ENCODE results near the gene PRAC2. TPM values are rescaled to one million over a fixed set of nuclear protein-coding genes. Genes with fewer than 3 reads are reported as not detected.

The PRAC2 gene
- total RNA-seq (not detected), polyA plus RNA-seq (not detected)
- long read RNA-seq, donor 1 = 0 reads
- long read RNA-seq, donor 2 = 0 reads
- long read RNA-seq, donor 3 = 0 reads
- long read RNA-seq, donor 4 = 0 reads
- long read RNA-seq, donor 5 = 0 reads
- long read RNA-seq, donor 6 = 0 reads
- long read RNA-seq, donor 7 = 0 reads
- long read RNA-seq, donor 8 = 0 reads
- long read RNA-seq, donor 9 = 0 reads
- long read RNA-seq, donor 10 = 0 reads

GRCh38 chr17:48722915-48723422 lies at the start of gene PRAC2:
Gene PRAC2 (plus strand): TSS chr17:48723185. CDS start chr17:48724411, 1,226 bp downstream.
- H3K36me3 ChIP-seq (replicated peaks in 1 of 2) = no peaks in the 10 kb centered on the region
- no peak for DNase-seq
- intact Hi-C loops (cut with DNase I) = loop anchor here (5.0 kb wide), 2 partner anchors 46 to 69 kb away; no protein-coding TSS in a partner anchor
- TF ChIP-seq CTCF (IDR thresholded peaks at IDR 0.05) (no peak), POLR2A (IDR thresholded peaks at IDR 0.05) (no peak)
- H3K4me1 ChIP-seq (replicated peaks in 1 of 2) = peaks cover 0 to 6% of the 10 kb centered on the region in 2 donors
- no peak within 1 kb of the TSS for H3K4me3 ChIP-seq
- H3K27me3 ChIP-seq = peaks cover 99% of the 10 kb centered on the region
- WGBS, 4 donors = 6 to 12% (median 8%) methylated on average over 17 to 21 of the region's 21 CpGs
- no peak within 1 kb of the TSS for H3K27ac ChIP-seq
- H3K9me3 ChIP-seq (replicated peaks in 1 of 3) = no peaks in the 10 kb centered on the region

- H3K4me3 ChIP-seq = no peak overlapping the region
- peaks cover 30% of the 10 kb centered on the region for H3K27me3 ChIP-seq
- intact Hi-C loops (cut with DNase I) = loop anchor here (5.0 to 10.0 kb wide), 4 partner anchors 45 to 358 kb away; partner anchors contain the start of genes PRAC1 (in 1 of the 2) and PRAC2 (in 1 of the 2)
- WGBS, 4 donors = 56 to 71% (median 70%) methylated on average over 6 of the region's 6 CpGs
- no peaks in the 10 kb centered on the region for H3K9me3 ChIP-seq (replicated peaks in 1 of 3)
- no peak for DNase-seq
- no peak overlapping the region for H3K27ac ChIP-seq
- H3K4me1 ChIP-seq (replicated peaks in 1 of 2) = peaks cover 0 to 5% of the 10 kb centered on the region in 2 donors
- H3K36me3 ChIP-seq (replicated peaks in 1 of 2) = no peaks in the 10 kb centered on the region
- TF ChIP-seq CTCF (IDR thresholded peaks at IDR 0.05) = no peak
- TF ChIP-seq POLR2A (IDR thresholded peaks at IDR 0.05) = no peak
Measured at GRCh38 chr17:48676963-48677558, 45.9 kb upstream of the PRAC2 start.

- Histone ChIP-seq H3K27me3 (peaks cover 19% of the 10 kb centered on the region), H3K36me3 (replicated peaks in 1 of 2) (no peaks in the 10 kb centered on the region), H3K4me3 (no peak overlapping the region), H3K9me3 (replicated peaks in 1 of 3) (no peaks in the 10 kb centered on the region), H3K27ac (no peak overlapping the region), H3K4me1 (replicated peaks in 1 of 2) (peaks cover 0 to 5% of the 10 kb centered on the region in 2 donors)
- peak; percentile 49 to 74 (median 69) for DNase-seq
- 8 to 10% (median 8%) methylated on average over 19 to 41 of the region's 41 CpGs for WGBS, 4 donors
- intact Hi-C loops (cut with DNase I) = loop anchor here (5.0 to 10.0 kb wide), 4 partner anchors 44 to 356 kb away; partner anchors contain the start of genes PRAC1 (in 1 of the 2) and PRAC2 (in 1 of the 2)
- no peak for TF ChIP-seq POLR2A (IDR thresholded peaks at IDR 0.05)
- peak; percentile 71 to 96 (median 84) for TF ChIP-seq CTCF (IDR thresholded peaks at IDR 0.05)
Measured at GRCh38 chr17:48678141-48678971, 44.6 kb upstream of the PRAC2 start.
